ENCODE data around the gene LDB3. TPM values are rescaled to one million over a fixed set of nuclear protein-coding genes. Genes with fewer than 3 reads are reported as not detected.

The LDB3 gene
- polyA plus RNA-seq, 2 of the 4 experiments (the other 2 are of a cell fraction): 0.13 TPM

- no peak overlapping the region for H3K27ac ChIP-seq
- no peak for TF ChIP-seq JUNB (IDR thresholded peaks at IDR 0.05)
- no peak for TF ChIP-seq NFE2L2 (conservative IDR thresholded peaks at IDR 0.05; ENCODE audit: low read length)
- TF ChIP-seq MAZ (IDR thresholded peaks at IDR 0.05; ENCODE audit: borderline replicate concordance, low read depth, low read length): no peak
- TF ChIP-seq EP300 (IDR thresholded peaks at IDR 0.05): no peak
- no peak for TF ChIP-seq HDAC2 (IDR thresholded peaks at IDR 0.05)
- TF ChIP-seq KDM5A (IDR thresholded peaks at IDR 0.05): no peak
- TF ChIP-seq FOXS1 (CRISPR knock-in tag; IDR thresholded peaks at IDR 0.05): no peak
- no peak for TF ChIP-seq CHD2 (IDR thresholded peaks at IDR 0.05; ENCODE audit: low read length, partially characterized antibody)
- TF ChIP-seq NPAS2 (CRISPR knock-in tag; IDR thresholded peaks at IDR 0.05; ENCODE audit: borderline replicate concordance): no peak
- no peak for TF ChIP-seq ATOH8 (CRISPR knock-in tag; IDR thresholded peaks at IDR 0.05; ENCODE audit: low read depth)
- no peak for TF ChIP-seq GATA3 (IDR thresholded peaks at IDR 0.05; ENCODE audit: borderline replicate concordance)
- TF ChIP-seq BHLHE40 (IDR thresholded peaks at IDR 0.05; ENCODE audit: low read depth, low read length): no peak
- no peak for TF ChIP-seq POLR2A (IDR thresholded peaks at IDR 0.05; ENCODE audit: low read length)
- no peak for TF ChIP-seq ESRRA (IDR thresholded peaks at IDR 0.05; ENCODE audit: borderline replicate concordance, low read length)
- TF ChIP-seq FOSB (CRISPR knock-in tag; IDR thresholded peaks at IDR 0.05): no peak
- TF ChIP-seq NR3C1 (IDR thresholded peaks at IDR 0.05): no peak
- TF ChIP-seq POLR2AphosphoS2 (conservative IDR thresholded peaks at IDR 0.05; ENCODE audit: low read length): no peak
- no peak for TF ChIP-seq PHF8 (IDR thresholded peaks at IDR 0.05; ENCODE audit: borderline replicate concordance, low read depth)
- H3K4me3 ChIP-seq: no peak overlapping the region
- H3K4me2 ChIP-seq: no peak overlapping the region
- WGBS (ENCODE audit: missing lambda C conversion rate): 62% methylated on average over 5 of the region's 5 CpGs
- ChIA-PET POLR2A (interaction anchor here (1.6 kb wide), 1 partner anchor 9 kb away, joined by 3 read pairs; no protein-coding TSS in a partner anchor), CTCF (interaction anchor here (0.8 to 1.5 kb wide), 4 partner anchors 9 to 184 kb away, joined by 3 to 4 read pairs (median 3); no protein-coding TSS in a partner anchor)
- no peak for DNase-seq (ENCODE audit: low read depth in 1 of 2, low spot score in 1 of 2)
- no peaks in the 10 kb centered on the region for H3K4me1 ChIP-seq
- no peaks in the 10 kb centered on the region for H3K9me3 ChIP-seq
- no peak for FAIRE-seq
- ATAC-seq: no peak
Measured at GRCh38 chr10:86721232-86721631, 52.9 kb downstream of the LDB3 start.

- FAIRE-seq (no peak), DNase-seq (ENCODE audit: low read depth in 1 of 2, low spot score in 1 of 2) (no peak), ATAC-seq (no peak)
- Histone ChIP-seq H3K4me3 (no peak overlapping the region), H3K4me1 (peaks cover under 1% of the 10 kb centered on the region; the same call in 1 of the 3 replicates), H3K4me2 (no peak overlapping the region), H3K27ac (no peak overlapping the region), H3K9me3 (no peaks in the 10 kb centered on the region)
- POLR2A ChIA-PET: interaction anchor here (1.3 kb wide), 1 partner anchor 34 kb away, joined by 3 read pairs; no protein-coding TSS in a partner anchor
- TF ChIP-seq CBX2 (IDR thresholded peaks at IDR 0.05; ENCODE audit: borderline replicate concordance, low read depth): no peak
- TF ChIP-seq EHMT2 (IDR thresholded peaks at IDR 0.05; ENCODE audit: low read depth): no peak
- no peak for TF ChIP-seq RAD21 (conservative IDR thresholded peaks at IDR 0.05 in 1 of 2, IDR thresholded peaks at IDR 0.05 in 1 of 2)
- TF ChIP-seq JUN (IDR thresholded peaks at IDR 0.05): no peak
- TF ChIP-seq, protein P1, sequence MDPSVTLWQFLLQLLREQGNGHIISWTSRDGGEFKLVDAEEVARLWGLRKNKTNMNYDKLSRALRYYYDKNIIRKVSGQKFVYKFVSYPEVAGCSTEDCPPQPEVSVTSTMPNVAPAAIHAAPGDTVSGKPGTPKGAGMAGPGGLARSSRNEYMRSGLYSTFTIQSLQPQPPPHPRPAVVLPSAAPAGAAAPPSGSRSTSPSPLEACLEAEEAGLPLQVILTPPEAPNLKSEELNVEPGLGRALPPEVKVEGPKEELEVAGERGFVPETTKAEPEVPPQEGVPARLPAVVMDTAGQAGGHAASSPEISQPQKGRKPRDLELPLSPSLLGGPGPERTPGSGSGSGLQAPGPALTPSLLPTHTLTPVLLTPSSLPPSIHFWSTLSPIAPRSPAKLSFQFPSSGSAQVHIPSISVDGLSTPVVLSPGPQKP (IDR thresholded peaks at IDR 0.05; ENCODE audit: low read depth, low read length): no peak
- no peak for TF ChIP-seq RNF2 (IDR thresholded peaks at IDR 0.05; ENCODE audit: borderline replicate concordance, low read depth)
- TF ChIP-seq USF2 (IDR thresholded peaks at IDR 0.05): no peak
- no peak for TF ChIP-seq HOXB13 (CRISPR knock-in tag; IDR thresholded peaks at IDR 0.05; ENCODE audit: low read depth)
- TF ChIP-seq PHF8 (IDR thresholded peaks at IDR 0.05; ENCODE audit: borderline replicate concordance, low read depth): no peak
- TF ChIP-seq, protein P2, sequence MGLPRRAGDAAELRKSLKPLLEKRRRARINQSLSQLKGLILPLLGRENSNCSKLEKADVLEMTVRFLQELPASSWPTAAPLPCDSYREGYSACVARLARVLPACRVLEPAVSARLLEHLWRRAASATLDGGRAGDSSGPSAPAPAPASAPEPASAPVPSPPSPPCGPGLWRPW (IDR thresholded peaks at IDR 0.05): no peak
- TF ChIP-seq ZFP36 (IDR thresholded peaks at IDR 0.05; ENCODE audit: borderline replicate concordance, partially characterized antibody): no peak
- TF ChIP-seq SMC3 (IDR thresholded peaks at IDR 0.05): no peak
- TF ChIP-seq MYC (IDR thresholded peaks at IDR 0.05; ENCODE audit: borderline replicate concordance, low read length): no peak
- CTCF ChIA-PET: interaction anchor here (0.7 to 1.8 kb wide), 3 partner anchors 19 to 177 kb away, joined by 3 to 5 read pairs (median 3); no protein-coding TSS in a partner anchor
- 92% methylated on average over 2 of the region's 2 CpGs for WGBS (ENCODE audit: missing lambda C conversion rate)
Measured at GRCh38 chr10:86723009-86723408, 54.7 kb downstream of the LDB3 start.

Measured in A549 (cell line).